Pancreas (tissue), 10 donors: ENCODE results near the gene ROBO3. TPM values are rescaled to one million over a fixed set of nuclear protein-coding genes. Genes with fewer than 3 reads are reported as not detected.

Source experiments
- ATAC-seq, 4 donors: fragments of 200-7000 bp; cut with Tn5 transposase; one replicate each; pipeline versions ENCODE4 v1.8.0 to v1.9.1; 2020; ENCODE audit warnings: mild to moderate bottlenecking in 4 of 4, moderate library complexity in 4 of 4
- DNase-seq, 6 donors: peaks; one replicate each; pipeline ENCODE4 v3.0.0-alpha.2; 2020
- FAIRE-seq: peaks from 2 replicates; lab custom pipeline; 2012; peaks lifted over from hg19 to GRCh38; lab: Jason Lieb, UNC
- H3K27ac ChIP-seq, 4 donors: fragments of 200-600 bp; sonication (generic); 1 replicate in 3 of 4; 2 replicates in 1 of 4; pipeline versions ENCODE4 v1.5.0 to v1.8.0; 2020
- H3K27me3 ChIP-seq, 4 donors: fragments of 200-600 bp; one replicate each; pipeline ENCODE4 v1.8.0; 2021
- H3K36me3 ChIP-seq, 3 donors: fragments of 200-600 bp; sonication (generic) in 1 of 3; one replicate each; pipeline versions ENCODE4 v1.5.0 to v1.8.0; 2020 to 2021
- H3K4me1 ChIP-seq, 3 donors: fragments of 200-600 bp; one replicate each; pipeline ENCODE4 v1.8.0; 2021
- H3K4me3 ChIP-seq, 4 donors: fragments of 200-600 bp; sonication (generic) in 2 of 4; one replicate each; pipeline versions ENCODE4 v1.5.0 to v1.8.0; 2020 to 2021
- H3K9me3 ChIP-seq, 4 donors: fragments of 200-600 bp; one replicate each; pipeline ENCODE4 v1.8.0; 2021
- WGBS, 2 donors: extraction: QIAGEN DNeasy Blood & Tissue Kit; methylation state at CpG; one replicate each; pipeline ENCODE4 v1.1.7; 2013; 5-methylcytosine and 5-hydroxymethylcytosine counted together
- intact Hi-C, 3 donors: fragments of 100-400 bp; cut with DNase I; formaldehyde crosslinking; loops; one replicate each; pipeline versions ENCODE4 v1.11.1 to v1.14.2; 2022
- polyA plus RNA-seq, 2 donors: library from polyadenylated mRNA; stranded (reverse); fragments of 200-250 nt; gene quantifications; one replicate each; pipeline ENCODE4 v1.2.3, GENCODE V29; 2013
- total RNA-seq, 6 donors: library from RNA; stranded (reverse); fragmentation: NEBNext Ultra II Directional in 4 of 6; extraction: Animal tissue kit (Norgen Biotek cat#: 25700) in 4 of 6; gene quantifications; one replicate each; pipeline versions ENCODE4 v1.2.1 to v1.2.4, GENCODE V29; 2021 to 2023
- TF ChIP-seq, protein P1 (sequence below), 4 donors: fragments of 200-600 bp; sonication (generic) in 3 of 4; IDR thresholded peaks; one replicate each; pipeline versions ENCODE4 v1.5.0 to v1.8.0; 2021; ENCODE audit warnings: antibody characterized with exemption in 4 of 4
- donor health status: healthy with polysubstance abuse.
- donor health status: DM: no; HTN: no; CAD: no; lungs with moderate emphysema.
- donor health status: DM: no; HTN: no; CAD: no.
- donor health status: control.
- donor health status: control.
- donor health status: Bipolar disorder and iron deficiency.
- donor health status: DM: yes; HTN: yes; CAD: no.
- donor health status: DM: no; HTN: no; CAD: no.
- donor health status: DM: no; HTN: no; CAD: no.
- donor health status: DM: yes; HTN: yes; CAD: no.

Gene ROBO3
- total and polyA plus RNA-seq, 8 donors: 1.1 to 25.0 (median 2.8) TPM

DNA sequence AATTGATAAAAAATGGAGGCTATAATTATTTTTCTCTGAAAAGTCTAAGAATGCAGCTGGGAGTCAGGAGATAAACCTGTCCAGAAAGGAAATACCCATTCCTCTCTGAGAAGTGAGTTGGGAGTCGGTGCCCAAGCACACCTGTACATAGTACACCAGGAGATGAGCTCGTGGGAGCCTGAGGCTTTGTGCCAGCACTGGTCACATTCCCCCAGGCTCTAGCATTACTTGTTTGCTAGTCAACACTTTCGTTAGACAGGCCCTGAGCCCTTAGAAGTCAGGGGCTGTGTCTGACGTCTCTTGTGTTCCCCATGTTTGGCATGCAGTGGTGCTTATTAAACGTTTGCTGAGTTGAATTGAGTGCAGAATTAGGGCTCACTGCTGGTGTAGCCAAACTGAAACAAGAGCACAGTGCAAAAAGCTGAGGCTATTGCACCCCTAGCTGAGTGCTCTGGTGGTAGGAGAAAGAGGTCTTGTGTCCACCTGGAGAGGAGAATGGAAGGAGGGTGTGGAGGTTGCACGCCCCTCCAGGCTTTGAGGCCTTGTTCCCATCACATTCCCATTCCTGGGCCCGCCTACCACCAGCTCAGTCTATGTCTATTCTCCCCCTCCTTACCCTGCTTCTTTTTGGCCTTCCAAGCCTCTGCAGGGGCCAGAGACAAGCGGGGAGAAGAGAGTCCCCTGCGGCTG is 25.6 kb downstream of the ROBO3 start:
- no peaks in the 10 kb centered on the region for H3K36me3 ChIP-seq
- intact Hi-C loops: no loop called here
- WGBS, 2 donors: 60 to 73% methylated on average over 9 of the region's 9 CpGs
- H3K4me1 ChIP-seq: no peaks in the 10 kb centered on the region
- H3K27me3 ChIP-seq: no peaks in the 10 kb centered on the region
- no peaks in the 10 kb centered on the region for H3K9me3 ChIP-seq
- FAIRE-seq (no peak), ATAC-seq (no peak), DNase-seq (no peak)
- H3K4me3 ChIP-seq: no peak overlapping the region
- TF ChIP-seq, protein P1, sequence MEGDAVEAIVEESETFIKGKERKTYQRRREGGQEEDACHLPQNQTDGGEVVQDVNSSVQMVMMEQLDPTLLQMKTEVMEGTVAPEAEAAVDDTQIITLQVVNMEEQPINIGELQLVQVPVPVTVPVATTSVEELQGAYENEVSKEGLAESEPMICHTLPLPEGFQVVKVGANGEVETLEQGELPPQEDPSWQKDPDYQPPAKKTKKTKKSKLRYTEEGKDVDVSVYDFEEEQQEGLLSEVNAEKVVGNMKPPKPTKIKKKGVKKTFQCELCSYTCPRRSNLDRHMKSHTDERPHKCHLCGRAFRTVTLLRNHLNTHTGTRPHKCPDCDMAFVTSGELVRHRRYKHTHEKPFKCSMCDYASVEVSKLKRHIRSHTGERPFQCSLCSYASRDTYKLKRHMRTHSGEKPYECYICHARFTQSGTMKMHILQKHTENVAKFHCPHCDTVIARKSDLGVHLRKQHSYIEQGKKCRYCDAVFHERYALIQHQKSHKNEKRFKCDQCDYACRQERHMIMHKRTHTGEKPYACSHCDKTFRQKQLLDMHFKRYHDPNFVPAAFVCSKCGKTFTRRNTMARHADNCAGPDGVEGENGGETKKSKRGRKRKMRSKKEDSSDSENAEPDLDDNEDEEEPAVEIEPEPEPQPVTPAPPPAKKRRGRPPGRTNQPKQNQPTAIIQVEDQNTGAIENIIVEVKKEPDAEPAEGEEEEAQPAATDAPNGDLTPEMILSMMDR (IDR thresholded peaks at IDR 0.05): no peak
- H3K27ac ChIP-seq: no peak overlapping the region

DNA sequence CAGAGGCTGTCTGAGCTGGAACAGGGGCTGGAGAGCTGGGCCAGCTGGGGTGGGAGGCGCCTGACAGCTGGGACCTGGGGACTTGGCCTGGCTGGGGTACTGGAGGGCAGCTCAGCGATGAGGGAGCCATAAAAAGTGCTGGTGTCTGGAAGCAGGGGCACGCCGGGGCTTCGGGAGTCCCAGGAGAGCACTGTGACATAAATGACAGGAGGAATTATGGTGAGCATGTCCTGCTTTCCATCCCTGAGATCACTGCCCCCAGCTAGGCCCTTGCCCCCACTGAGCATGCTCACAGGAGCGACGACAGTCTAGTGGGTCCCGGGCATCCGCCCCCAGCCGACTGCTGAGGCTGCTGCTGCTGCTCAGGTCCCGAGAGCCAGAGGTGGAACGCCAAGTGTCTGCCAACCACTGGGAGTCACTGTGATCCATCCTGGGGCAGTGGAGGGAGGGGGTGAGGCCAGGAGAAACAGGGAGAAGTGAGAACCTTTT is 26.2 kb downstream of the ROBO3 start:
- TF ChIP-seq, protein P1 (IDR thresholded peaks at IDR 0.05): no peak
- H3K27me3 ChIP-seq: no peaks in the 10 kb centered on the region
- H3K36me3 ChIP-seq: no peaks in the 10 kb centered on the region
- WGBS, 2 donors: 47 to 55% methylated on average over 12 of the region's 12 CpGs
- no peak overlapping the region for H3K4me3 ChIP-seq
- H3K4me1 ChIP-seq: no peaks in the 10 kb centered on the region
- DNase-seq (no peak), FAIRE-seq (no peak), ATAC-seq (no peak)
- H3K9me3 ChIP-seq: no peaks in the 10 kb centered on the region
- intact Hi-C loops: no loop called here
- no peak overlapping the region for H3K27ac ChIP-seq

DNA sequence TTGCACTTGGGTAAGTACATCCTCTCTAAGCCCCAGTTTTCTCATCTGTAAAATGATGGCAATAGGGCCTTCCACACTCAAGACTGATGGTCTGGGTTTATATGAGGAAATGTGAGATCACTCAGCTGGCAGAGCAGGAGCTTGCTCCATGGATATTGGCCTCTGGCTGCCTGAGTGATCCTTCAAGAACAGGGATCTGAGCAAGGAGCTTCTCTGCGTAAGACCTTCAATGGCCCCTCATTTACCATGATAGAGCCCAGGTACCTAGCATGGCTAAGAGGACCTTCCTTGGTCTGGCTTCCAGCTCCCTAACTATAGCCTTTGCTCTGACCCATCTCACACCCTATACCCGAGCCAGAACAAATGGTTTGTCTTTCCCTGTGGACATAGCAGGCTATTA is 26.9 kb downstream of the ROBO3 start:
- no peak overlapping the region for H3K4me3 ChIP-seq
- DNase-seq (no peak), FAIRE-seq (no peak), ATAC-seq (no peak)
- H3K4me1 ChIP-seq: no peaks in the 10 kb centered on the region
- no peak overlapping the region for H3K27ac ChIP-seq
- no peaks in the 10 kb centered on the region for H3K9me3 ChIP-seq
- intact Hi-C loops: no loop called here
- WGBS, 2 donors: 69 to 75% methylated on average over 2 of the region's 2 CpGs
- H3K27me3 ChIP-seq: no peaks in the 10 kb centered on the region
- no peaks in the 10 kb centered on the region for H3K36me3 ChIP-seq
- TF ChIP-seq, protein P1 (IDR thresholded peaks at IDR 0.05): no peak

DNA sequence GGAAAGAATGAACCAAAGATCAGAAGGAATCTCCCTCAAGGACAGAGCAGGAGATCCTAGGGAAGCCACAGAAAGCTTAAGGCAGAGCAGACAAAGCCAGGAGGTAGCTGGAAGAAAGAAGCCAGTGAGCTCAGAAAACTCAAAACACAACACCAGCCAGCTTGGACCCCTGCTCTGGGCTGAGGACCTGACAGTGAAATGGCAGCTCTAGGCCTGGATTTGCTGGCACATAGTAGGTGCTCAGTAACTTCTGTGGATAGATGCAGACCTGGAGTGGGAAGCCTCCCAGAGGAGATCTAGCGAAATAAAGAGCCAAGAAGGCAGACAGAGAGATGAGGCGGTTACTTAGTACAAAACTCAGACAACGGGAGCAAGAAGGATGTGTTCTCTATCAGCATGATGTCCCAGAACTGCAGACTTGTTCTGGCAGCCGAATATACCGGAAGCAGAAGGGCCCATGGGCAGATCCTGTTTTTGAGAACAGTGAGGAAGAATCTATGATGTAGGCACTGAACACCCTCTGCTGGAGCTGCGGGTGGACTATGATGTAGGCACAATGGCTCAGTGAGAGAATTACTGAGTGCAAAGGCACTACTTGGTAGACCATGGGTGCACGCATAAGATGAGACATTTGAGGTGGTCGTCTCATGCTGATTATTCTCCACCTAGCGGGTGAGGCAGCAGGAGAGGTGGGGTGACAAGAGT is 27.7 kb downstream of the ROBO3 start:
- Histone ChIP-seq H3K36me3 (no peaks in the 10 kb centered on the region), H3K9me3 (no peaks in the 10 kb centered on the region), H3K27ac (no peak overlapping the region), H3K4me1 (no peaks in the 10 kb centered on the region), H3K4me3 (no peak overlapping the region), H3K27me3 (no peaks in the 10 kb centered on the region)
- FAIRE-seq: no peak
- no peak for DNase-seq
- intact Hi-C loops: no loop called here
- WGBS, 2 donors: 66 to 68% methylated on average over 9 of the region's 9 CpGs
- TF ChIP-seq, protein P1 (IDR thresholded peaks at IDR 0.05): no peak
- ATAC-seq: peak in 1 of 4 donors; percentile 37
